ENCODE measurements around the gene FCHSD2.

Gene FCHSD2

DNA sequence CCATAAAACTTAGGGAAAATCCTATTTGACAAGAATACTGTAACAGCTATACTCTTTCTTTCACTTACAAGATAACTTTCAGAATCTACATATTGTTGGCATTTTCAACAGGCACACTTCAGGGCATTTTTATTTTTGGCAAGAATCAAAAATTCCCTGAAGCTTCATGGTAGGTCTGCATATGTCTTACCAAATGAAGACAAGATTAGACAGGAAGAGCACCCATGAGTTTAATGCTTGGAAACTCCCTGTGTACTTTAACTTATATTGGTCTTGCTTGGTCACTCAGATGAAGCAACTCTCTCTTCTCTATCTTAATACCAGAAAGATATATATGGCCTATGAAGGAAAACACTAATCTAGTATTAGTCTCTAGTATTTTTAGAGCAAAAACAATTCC lies 190.2 kb downstream of the FCHSD2 start:
- TF ChIP-seq, protein P1, sequence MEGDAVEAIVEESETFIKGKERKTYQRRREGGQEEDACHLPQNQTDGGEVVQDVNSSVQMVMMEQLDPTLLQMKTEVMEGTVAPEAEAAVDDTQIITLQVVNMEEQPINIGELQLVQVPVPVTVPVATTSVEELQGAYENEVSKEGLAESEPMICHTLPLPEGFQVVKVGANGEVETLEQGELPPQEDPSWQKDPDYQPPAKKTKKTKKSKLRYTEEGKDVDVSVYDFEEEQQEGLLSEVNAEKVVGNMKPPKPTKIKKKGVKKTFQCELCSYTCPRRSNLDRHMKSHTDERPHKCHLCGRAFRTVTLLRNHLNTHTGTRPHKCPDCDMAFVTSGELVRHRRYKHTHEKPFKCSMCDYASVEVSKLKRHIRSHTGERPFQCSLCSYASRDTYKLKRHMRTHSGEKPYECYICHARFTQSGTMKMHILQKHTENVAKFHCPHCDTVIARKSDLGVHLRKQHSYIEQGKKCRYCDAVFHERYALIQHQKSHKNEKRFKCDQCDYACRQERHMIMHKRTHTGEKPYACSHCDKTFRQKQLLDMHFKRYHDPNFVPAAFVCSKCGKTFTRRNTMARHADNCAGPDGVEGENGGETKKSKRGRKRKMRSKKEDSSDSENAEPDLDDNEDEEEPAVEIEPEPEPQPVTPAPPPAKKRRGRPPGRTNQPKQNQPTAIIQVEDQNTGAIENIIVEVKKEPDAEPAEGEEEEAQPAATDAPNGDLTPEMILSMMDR (IDR thresholded peaks at IDR 0.05; ENCODE audit: low read length, missing control alignments) = no peak
- no peak overlapping the region for H3K4me3 ChIP-seq (replicated peaks; ENCODE audit: low read depth, low read length)
- no peak for DNase-seq (ENCODE audit: low read depth)

DNA sequence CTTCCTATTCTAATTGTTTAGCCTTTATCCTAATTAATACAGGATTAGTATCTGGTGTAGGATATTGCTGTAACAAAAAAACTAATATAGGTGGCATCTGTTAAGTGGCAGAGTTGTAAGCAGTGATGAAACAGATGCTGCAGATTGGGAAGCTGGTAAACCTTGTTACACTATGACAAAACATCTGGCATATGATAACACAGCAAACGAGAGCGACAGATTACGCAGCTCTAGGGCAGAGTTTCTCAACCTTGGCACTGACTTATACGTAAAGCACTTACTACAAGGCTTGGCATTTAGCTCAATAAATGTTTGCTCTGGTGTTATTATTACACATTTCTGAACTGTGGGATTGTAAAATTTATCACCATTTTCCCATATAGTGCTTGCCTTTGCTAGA lies 190.9 kb downstream of the FCHSD2 start:
- peak; percentile 57 for DNase-seq (ENCODE audit: low read depth)
- no peak overlapping the region for H3K4me3 ChIP-seq (replicated peaks; ENCODE audit: low read depth, low read length)
- TF ChIP-seq, protein P1 (IDR thresholded peaks at IDR 0.05; ENCODE audit: low read length, missing control alignments) = no peak

DNA sequence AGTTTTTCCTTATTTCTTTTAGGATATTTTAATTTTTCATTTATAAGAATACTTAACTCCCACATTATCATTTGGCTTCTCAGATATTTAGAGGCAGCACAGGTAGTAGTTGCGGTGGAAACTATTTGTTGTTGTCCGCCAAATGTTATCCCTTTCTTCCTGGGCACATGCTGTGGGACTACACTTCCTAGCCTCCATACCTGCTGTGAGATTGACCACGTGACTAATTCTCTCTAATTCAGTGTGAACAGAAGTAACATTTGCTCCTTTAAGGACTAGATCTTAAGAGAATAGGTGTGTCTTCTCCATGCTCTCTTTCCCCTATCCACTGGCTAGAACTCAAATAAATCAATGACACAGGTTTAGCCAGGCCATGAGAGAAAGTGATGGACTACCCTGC lies 191.4 kb downstream of the FCHSD2 start:
- TF ChIP-seq, protein P1 (IDR thresholded peaks at IDR 0.05; ENCODE audit: low read length, missing control alignments) = no peak
- DNase-seq (ENCODE audit: low read depth) = no peak
- no peak overlapping the region for H3K4me3 ChIP-seq (replicated peaks; ENCODE audit: low read depth, low read length)

DNA sequence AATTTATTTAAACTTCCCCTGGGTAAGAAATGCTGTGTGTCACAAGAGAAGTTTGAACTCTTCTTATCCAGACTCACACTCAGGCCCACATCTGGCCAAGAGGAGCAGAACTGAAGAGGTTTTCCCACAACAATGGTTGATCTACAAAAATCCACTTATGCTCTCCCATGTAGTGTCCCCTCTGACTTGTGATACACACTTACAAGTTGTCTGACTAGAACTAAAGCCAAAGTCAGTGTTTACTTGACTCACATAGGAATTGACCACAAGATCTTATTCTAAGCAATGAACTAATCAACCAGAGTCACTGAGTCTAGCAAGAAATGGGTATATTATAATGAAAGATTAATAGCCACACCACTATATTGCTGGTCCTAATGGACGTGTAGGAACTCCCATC lies 194.9 kb downstream of the FCHSD2 start:
- TF ChIP-seq, protein P1 (IDR thresholded peaks at IDR 0.05; ENCODE audit: low read length, missing control alignments) = no peak
- no peak overlapping the region for H3K4me3 ChIP-seq (replicated peaks; ENCODE audit: low read depth, low read length)
- DNase-seq (ENCODE audit: low read depth) = no peak

DNA sequence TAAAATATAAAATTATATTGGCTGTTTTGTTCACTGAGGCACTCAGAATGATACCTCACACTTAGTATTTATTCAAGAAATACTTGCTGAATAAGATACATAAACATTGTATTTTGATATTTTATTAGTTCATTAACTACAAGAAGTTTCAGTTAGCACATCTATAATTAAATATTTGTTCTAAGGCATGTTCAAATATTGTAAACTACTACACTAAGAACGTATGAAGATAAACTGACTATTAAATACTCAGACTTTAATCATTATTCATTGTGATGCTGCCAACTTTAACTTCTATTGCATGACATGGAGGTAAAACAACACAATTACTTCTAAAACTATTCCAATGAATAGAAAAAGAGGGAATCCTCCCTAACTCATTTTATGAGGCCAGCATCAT lies 198.5 kb downstream of the FCHSD2 start:
- TF ChIP-seq, protein P1 (IDR thresholded peaks at IDR 0.05; ENCODE audit: low read length, missing control alignments) = no peak
- no peak for DNase-seq (ENCODE audit: low read depth)
- no peak overlapping the region for H3K4me3 ChIP-seq (replicated peaks; ENCODE audit: low read depth, low read length)

DNA sequence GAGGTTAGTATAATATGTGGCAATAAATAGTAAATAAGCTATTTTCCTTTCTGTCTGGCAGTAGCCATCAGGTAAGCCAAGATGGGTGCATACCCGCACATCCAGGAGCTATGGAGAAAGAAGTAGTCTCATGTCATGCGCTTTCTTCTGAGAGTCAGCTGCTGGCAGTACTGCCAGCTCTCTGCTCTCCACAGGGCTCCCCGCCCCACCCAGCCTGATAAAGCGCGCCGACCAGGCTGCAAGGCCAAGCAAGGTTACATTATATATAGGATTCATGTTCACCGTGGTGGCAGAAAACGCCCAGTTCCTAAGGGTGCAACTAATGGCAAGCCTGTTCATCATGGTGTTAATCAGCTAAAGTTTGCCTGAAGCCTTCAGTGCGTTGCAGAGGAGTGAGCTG lies 201.7 kb downstream of the FCHSD2 start:
- DNase-seq (ENCODE audit: low read depth) = no peak
- no peak overlapping the region for H3K4me3 ChIP-seq (replicated peaks; ENCODE audit: low read depth, low read length)
- TF ChIP-seq, protein P1 (IDR thresholded peaks at IDR 0.05; ENCODE audit: low read length, missing control alignments) = no peak

DNA sequence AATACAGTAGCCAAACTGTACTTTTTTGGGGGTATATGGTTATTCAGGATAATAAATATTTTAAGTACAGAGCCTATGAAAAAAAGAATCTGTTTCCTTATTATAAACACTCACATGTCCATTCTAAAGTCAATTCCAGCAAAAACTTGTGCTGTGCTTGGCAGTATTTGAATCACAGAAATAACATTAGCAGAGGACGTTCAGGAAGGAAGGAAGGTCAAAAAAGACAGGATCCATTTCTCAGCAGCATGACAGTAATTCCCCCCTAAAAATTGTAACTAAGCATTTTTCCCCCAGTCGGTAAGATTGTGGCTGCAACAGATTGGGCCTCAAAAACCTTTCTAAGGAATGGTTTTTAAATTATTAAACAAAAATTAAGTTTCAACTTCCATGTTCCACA lies 203.1 kb downstream of the FCHSD2 start:
- DNase-seq (ENCODE audit: low read depth) = no peak
- H3K4me3 ChIP-seq (replicated peaks; ENCODE audit: low read depth, low read length) = no peak overlapping the region
- TF ChIP-seq, protein P1 (IDR thresholded peaks at IDR 0.05; ENCODE audit: low read length, missing control alignments) = no peak

Data from fibroblast of pulmonary artery (primary cell).